ENCODE measurements around the gene TAF4B. TPM values are rescaled to one million over a fixed set of nuclear protein-coding genes. Genes with fewer than 3 reads are reported as not detected.
"Not testable (repeated sequence)": the region's sequence is repeated elsewhere in the genome, so short reads cannot be mapped to it uniquely, and the experiment has no call there.

Gene TAF4B
- total RNA-seq, 4 donors from 2014 or later = 5.1 to 9.2 (median 6.7) TPM

DNA sequence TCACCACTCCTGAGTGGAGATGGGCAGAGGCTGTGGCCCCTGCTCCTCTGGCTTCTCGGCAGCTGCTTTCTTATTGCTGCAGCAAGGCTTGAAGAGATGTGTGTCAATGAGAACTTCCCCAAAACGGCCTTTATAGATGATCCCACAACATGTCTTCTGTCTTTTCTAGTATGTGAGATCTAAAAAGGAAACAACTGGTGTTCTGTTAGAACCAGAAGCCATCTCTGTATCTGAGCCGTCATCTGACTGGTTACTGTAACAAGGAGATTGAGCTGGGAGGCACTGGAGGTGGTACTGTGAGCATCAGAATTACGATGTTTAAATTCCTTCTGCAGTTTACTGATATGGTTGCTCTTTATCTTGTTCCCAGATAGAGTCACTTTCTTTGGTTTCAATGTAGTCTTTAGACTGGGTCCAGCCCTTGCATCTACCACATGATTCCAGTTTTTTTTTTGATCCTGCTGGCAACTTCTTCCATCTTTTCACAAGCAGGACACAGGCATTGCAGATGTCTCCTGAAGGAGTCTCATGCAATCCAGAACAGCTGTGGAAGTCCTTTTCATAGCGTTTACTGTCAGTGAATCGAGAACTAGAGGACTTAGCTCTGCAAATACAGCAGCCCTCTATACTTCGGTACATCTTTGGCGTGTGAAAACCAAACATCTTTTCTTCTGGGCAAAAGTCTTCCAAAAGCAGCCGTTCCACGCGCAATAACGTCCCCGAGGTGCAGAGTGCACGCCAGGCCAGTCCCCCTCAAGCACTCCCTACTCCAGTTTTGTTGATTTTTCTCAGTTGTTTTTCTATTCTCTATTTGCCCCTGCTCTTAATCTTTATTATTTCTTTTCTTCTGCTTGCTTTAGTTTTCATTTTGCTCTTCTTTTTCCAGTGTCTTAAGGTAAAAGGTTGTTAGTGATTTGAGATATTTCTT, 29.7 kb downstream of the TAF4B start:
- Histone ChIP-seq H3K27ac (no peak overlapping the region), H3K4me1 (peaks cover 12 to 18% of the 10 kb centered on the region in 2 donors), H3K27me3 (no peaks in the 10 kb centered on the region), H3K4me3 (no peak overlapping the region), H3K36me3 (no peaks in the 10 kb centered on the region), H3K9me3 (no peaks in the 10 kb centered on the region)
- DNase-seq = no peak
- ATAC-seq = peak in 1 of 2 donors; percentile 39
- intact Hi-C loops (cut with DNase I; ENCODE audit: low total_unique reads) = no loop called here
- in situ Hi-C loops (cut with MboI; ENCODE audit: low sequenced_read_pairs in 4 of 4) = no loop called here
- TF ChIP-seq, protein P1, sequence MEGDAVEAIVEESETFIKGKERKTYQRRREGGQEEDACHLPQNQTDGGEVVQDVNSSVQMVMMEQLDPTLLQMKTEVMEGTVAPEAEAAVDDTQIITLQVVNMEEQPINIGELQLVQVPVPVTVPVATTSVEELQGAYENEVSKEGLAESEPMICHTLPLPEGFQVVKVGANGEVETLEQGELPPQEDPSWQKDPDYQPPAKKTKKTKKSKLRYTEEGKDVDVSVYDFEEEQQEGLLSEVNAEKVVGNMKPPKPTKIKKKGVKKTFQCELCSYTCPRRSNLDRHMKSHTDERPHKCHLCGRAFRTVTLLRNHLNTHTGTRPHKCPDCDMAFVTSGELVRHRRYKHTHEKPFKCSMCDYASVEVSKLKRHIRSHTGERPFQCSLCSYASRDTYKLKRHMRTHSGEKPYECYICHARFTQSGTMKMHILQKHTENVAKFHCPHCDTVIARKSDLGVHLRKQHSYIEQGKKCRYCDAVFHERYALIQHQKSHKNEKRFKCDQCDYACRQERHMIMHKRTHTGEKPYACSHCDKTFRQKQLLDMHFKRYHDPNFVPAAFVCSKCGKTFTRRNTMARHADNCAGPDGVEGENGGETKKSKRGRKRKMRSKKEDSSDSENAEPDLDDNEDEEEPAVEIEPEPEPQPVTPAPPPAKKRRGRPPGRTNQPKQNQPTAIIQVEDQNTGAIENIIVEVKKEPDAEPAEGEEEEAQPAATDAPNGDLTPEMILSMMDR (IDR thresholded peaks at IDR 0.05 in 4 of 5, conservative IDR thresholded peaks at IDR 0.05 in 1 of 5) = no peak

DNA sequence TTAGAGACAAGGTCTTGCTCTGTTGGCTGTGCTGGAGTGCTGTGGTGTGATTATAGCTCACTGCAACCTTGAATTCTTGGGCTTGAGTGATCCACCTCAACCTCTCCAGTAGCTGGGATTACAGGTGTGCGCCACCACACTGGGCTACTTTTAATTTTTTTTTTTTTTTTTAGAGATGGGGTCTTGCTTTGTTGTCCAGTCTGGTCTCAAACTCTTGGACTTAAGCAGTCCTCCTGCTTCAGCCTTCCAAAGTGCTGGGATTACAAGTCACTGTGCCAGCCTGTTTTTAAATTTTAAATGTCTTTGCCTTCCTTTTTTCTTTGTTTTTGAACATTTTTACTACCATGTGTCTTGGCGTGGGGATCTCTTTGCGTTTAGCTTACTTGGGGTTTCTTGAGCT, 32.5 kb downstream of the TAF4B start:
- H3K36me3 ChIP-seq = no peaks in the 10 kb centered on the region
- no peaks in the 10 kb centered on the region for H3K27me3 ChIP-seq
- peaks cover 12 to 18% of the 10 kb centered on the region in 2 donors for H3K4me1 ChIP-seq
- TF ChIP-seq, protein P1 (IDR thresholded peaks at IDR 0.05 in 4 of 5, conservative IDR thresholded peaks at IDR 0.05 in 1 of 5) = no peak
- no peak for TF ChIP-seq POLR2A (IDR thresholded peaks at IDR 0.05)
- no peak overlapping the region for H3K27ac ChIP-seq
- no peak for ATAC-seq
- H3K9me3 ChIP-seq = no peaks in the 10 kb centered on the region
- H3K4me3 ChIP-seq = no peak overlapping the region
- DNase-seq = no peak
- intact Hi-C loops (cut with DNase I; ENCODE audit: low total_unique reads) (no loop called here), in situ Hi-C loops (cut with MboI; ENCODE audit: low sequenced_read_pairs in 4 of 4) (no loop called here)

DNA sequence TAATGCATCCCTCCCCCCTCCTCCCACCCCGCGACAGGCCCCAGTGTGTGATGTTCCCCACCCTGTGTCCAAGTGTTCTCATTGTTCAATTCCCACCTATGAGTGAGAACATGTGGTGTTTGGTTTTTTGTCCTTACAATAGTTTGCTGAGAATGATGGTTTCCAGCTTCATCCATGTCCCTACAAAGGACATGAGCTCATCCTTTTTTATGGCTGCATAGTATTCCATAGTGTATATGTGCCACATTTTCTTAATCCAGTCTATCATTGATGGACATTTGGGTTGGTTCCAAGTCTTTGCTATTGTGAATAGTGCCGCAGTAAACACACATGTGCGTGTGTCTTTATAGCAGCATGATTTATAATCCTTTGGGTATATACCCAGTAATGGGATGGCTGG, 33.2 kb downstream of the TAF4B start:
- ATAC-seq; H3K4me3 ChIP-seq; intact Hi-C loops (cut with DNase I; ENCODE audit: low total_unique reads); in situ Hi-C loops (cut with MboI; ENCODE audit: low sequenced_read_pairs in 4 of 4); H3K27ac ChIP-seq; DNase-seq; H3K36me3 ChIP-seq; H3K27me3 ChIP-seq; H3K9me3 ChIP-seq: not testable (repeated sequence)
- H3K4me1 ChIP-seq = peaks cover 10 to 13% of the 10 kb centered on the region in 2 donors

DNA sequence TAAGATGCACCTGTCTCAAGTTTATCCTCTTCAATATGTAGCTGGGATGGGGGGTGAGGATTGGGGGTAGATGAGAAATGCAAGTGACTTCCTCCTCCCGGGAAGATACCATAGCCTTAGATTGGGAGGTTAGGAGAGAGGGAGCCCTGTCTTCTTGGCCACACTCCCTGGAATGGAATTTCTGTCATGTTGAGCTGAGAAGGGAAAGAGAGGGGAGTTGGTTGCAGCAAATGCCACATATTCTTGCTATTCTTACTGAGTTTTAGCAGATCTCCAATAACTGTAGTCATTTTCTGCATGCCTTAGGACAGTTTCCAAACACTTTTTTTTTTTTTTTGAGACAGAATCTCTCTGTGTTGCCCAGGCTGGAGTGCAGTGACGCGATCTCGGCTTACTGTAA, 35.9 kb downstream of the TAF4B start:
- intact Hi-C loops (cut with DNase I; ENCODE audit: low total_unique reads) (no loop called here), in situ Hi-C loops (cut with MboI; ENCODE audit: low sequenced_read_pairs in 4 of 4) (no loop called here)
- DNase-seq (no peak), ATAC-seq (no peak)
- H3K27me3 ChIP-seq = no peaks in the 10 kb centered on the region
- peaks cover 0 to 2% of the 10 kb centered on the region in 2 donors for H3K4me1 ChIP-seq
- no peak overlapping the region for H3K4me3 ChIP-seq
- no peaks in the 10 kb centered on the region for H3K9me3 ChIP-seq
- H3K36me3 ChIP-seq = no peaks in the 10 kb centered on the region
- H3K27ac ChIP-seq = no peak overlapping the region
- TF ChIP-seq, protein P1 (IDR thresholded peaks at IDR 0.05 in 4 of 5, conservative IDR thresholded peaks at IDR 0.05 in 1 of 5) = no peak
- TF ChIP-seq POLR2A (IDR thresholded peaks at IDR 0.05) = no peak

DNA sequence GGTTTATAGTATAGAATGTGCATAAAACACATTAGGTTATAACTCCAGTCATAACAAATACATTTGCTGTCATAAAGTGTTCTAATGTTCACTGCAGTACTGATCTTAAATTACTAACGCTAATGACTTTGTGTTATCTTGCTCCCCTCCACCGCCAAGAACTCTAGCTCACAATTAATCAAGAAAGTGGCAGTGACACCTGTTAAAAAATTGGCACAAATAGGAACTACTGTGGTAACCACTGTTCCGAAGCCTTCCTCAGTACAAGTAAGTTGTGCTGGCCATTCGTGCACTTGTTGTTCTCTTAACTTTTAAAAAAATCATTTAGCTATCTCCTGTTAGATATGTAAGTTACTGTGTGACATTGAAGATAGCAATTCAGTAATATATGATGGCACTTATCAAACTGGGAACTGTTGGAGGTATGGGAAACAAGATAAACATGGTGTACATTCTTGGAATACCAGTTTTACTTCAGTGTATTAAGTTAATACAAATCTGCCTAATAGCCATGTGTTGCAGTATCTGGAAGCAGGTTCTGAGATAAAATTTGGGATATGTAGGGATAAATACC, 41.2 kb downstream of the TAF4B start:
- in situ Hi-C loops (cut with MboI; ENCODE audit: low sequenced_read_pairs in 4 of 4) = no loop called here
- Histone ChIP-seq H3K36me3 (peaks cover 0 to 4% of the 10 kb centered on the region in 2 donors), H3K4me3 (no peak overlapping the region), H3K4me1 (peaks cover 0 to 7% of the 10 kb centered on the region in 2 donors), H3K27me3 (no peaks in the 10 kb centered on the region), H3K9me3 (no peaks in the 10 kb centered on the region), H3K27ac (peak overlapping the region in 1 of 4 donors; percentile 38)
- intact Hi-C loops (cut with DNase I; ENCODE audit: low total_unique reads) = no loop called here
- ATAC-seq (peak in 1 of 2 donors; percentile 58), DNase-seq (no peak)
- TF ChIP-seq, protein P1 (IDR thresholded peaks at IDR 0.05 in 4 of 5, conservative IDR thresholded peaks at IDR 0.05 in 1 of 5) = no peak
- TF ChIP-seq POLR2A (IDR thresholded peaks at IDR 0.05) = no peak

Measured in gastrocnemius medialis (tissue), 4 donors.